ENCODE results near the gene COL1A2. TPM values are rescaled to one million over a fixed set of nuclear protein-coding genes. Genes with fewer than 3 reads are reported as not detected.

The COL1A2 gene
- total RNA-seq, 2 experiments from 2014 or later: 0.26 to 0.35 TPM

GRCh38 chr7:94366832-94367231 lies 27.9 kb upstream of the COL1A2 start:
- Mint-ChIP-seq H3K36me3 (ENCODE audit: low read depth) (no peaks in the 10 kb centered on the region), H3K4me1 (ENCODE audit: low read depth) (no peaks in the 10 kb centered on the region), H3K27ac (no peak overlapping the region), H3K27me3 (ENCODE audit: low read depth) (peaks cover 2% of the 10 kb centered on the region), H3K4me3 (no peak overlapping the region), H3K9me3 (no peaks in the 10 kb centered on the region)
- CTCF ChIA-PET: interaction anchor here (0.6 kb wide), 1 partner anchor 13 kb away, joined by 5 read pairs; no protein-coding TSS in a partner anchor
- no peak for DNase-seq
- intact Hi-C loops (cut with micrococcal nuclease): no loop called here

DNA sequence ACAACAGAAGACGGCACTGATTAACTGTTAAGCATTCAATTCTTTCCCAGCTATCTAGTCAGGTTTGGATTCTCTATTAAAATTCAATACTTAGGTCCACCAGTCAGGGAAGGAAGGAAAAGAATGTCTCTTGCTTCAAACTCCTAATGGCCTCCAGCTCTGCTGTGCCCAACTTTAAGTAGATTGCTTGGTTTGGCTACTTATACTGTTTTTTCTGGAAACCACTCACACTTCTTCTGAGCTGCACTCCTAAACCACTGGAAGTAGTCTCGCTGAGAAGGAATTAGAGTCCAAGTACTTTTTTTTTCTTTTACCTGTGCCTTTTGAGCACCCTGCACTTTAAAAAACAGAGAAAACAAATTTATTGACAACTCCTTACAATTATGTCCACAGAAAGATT lies 26.7 kb upstream of the COL1A2 start:
- no peak overlapping the region for H3K27ac Mint-ChIP-seq
- no peaks in the 10 kb centered on the region for H3K4me1 Mint-ChIP-seq (ENCODE audit: low read depth)
- intact Hi-C loops (cut with micrococcal nuclease): no loop called here
- no peak for DNase-seq
- CTCF ChIA-PET: interaction anchor here (1.4 kb wide), 1 partner anchor 10 kb away, joined by 4 read pairs; no protein-coding TSS in a partner anchor
- no peaks in the 10 kb centered on the region for H3K36me3 Mint-ChIP-seq (ENCODE audit: low read depth)
- no peaks in the 10 kb centered on the region for H3K9me3 Mint-ChIP-seq
- peaks cover 2% of the 10 kb centered on the region for H3K27me3 Mint-ChIP-seq (ENCODE audit: low read depth)
- no peak overlapping the region for H3K4me3 Mint-ChIP-seq

- CTCF ChIA-PET: interaction anchor here (1.4 kb wide), 1 partner anchor 9 kb away, joined by 4 read pairs; no protein-coding TSS in a partner anchor
- no peak for DNase-seq
- no peak overlapping the region for H3K27ac Mint-ChIP-seq
- no peaks in the 10 kb centered on the region for H3K4me1 Mint-ChIP-seq (ENCODE audit: low read depth)
- H3K9me3 Mint-ChIP-seq: no peaks in the 10 kb centered on the region
- H3K36me3 Mint-ChIP-seq (ENCODE audit: low read depth): no peaks in the 10 kb centered on the region
- no peaks in the 10 kb centered on the region for H3K27me3 Mint-ChIP-seq (ENCODE audit: low read depth)
- intact Hi-C loops (cut with micrococcal nuclease): no loop called here
- H3K4me3 Mint-ChIP-seq: no peak overlapping the region
Observed at GRCh38 chr7:94368371-94368791, 26.3 kb upstream of the COL1A2 start.

DNA sequence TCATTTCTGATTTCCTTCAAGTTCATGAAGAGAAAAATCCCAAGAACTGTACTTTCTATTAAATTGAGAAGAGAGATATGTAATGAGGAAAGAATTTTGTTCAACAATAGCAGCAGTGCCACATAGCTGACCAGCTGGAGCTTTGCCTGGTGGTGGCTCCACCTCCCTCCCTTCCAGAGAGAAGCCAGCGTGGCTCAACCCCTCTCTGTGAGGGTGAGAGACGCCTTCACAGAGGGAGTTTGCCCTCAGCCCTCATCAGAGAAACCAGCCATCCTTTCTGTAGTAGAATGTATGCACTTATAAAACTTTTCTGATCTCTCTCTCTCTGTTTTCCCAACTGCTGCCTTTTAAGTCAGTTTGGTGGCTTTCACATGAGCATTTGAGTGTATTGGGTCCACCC lies 20.5 kb upstream of the COL1A2 start:
- Mint-ChIP-seq H3K9me3 (no peaks in the 10 kb centered on the region), H3K4me1 (ENCODE audit: low read depth) (no peaks in the 10 kb centered on the region), H3K27ac (no peak overlapping the region), H3K4me3 (no peak overlapping the region), H3K27me3 (ENCODE audit: low read depth) (peaks cover 12% of the 10 kb centered on the region), H3K36me3 (ENCODE audit: low read depth) (no peaks in the 10 kb centered on the region)
- intact Hi-C loops (cut with micrococcal nuclease): no loop called here
- no peak for DNase-seq
- CTCF ChIA-PET: no interaction called here

DNA sequence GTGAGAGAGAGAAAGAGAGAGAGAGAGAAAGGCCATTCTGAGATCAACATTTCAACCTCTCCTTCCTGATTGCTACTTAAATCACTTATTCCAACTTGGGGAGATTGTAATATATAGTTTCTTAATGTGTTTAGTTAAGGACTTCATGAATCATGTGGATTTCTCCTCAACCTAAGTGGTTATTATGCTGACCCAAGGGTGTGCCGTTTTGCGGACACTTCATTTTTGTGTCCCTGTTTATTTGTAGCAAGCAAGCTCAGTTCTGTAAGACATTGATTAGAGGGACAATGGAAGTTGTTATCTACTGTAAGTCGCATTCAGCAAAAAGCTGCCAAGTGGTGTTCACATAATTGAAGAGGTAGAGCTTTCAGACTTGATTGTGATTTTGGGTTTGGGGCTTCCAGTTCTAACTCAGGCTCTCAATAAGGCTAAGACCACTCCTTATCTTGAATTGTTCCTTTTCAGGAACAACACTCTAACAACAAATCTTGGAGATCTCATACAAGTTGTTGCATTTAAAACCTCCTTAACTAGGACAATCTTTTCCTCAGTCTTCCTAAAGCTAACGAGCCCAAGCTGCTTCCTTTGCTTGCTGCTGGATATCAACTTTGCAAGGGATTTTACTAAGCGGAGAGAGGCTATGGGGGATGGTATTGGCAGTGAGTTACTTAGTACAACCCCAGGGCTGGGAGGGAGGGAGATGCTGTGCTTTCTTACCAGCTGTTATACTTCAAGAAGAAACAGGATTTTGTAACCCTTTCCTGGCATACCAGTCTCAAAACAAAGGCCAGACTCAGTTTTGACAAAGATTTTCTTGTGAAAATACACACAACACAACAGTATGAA lies 19.8 kb upstream of the COL1A2 start:
- Mint-ChIP-seq H3K36me3 (ENCODE audit: low read depth) (no peaks in the 10 kb centered on the region), H3K27ac (no peak overlapping the region), H3K4me1 (ENCODE audit: low read depth) (no peaks in the 10 kb centered on the region), H3K9me3 (no peaks in the 10 kb centered on the region), H3K4me3 (no peak overlapping the region), H3K27me3 (ENCODE audit: low read depth) (peaks cover 12% of the 10 kb centered on the region)
- no peak for DNase-seq
- intact Hi-C loops (cut with micrococcal nuclease): no loop called here
- CTCF ChIA-PET: interaction anchor here (1.0 kb wide), 1 partner anchor 86 kb away, joined by 7 read pairs; no protein-coding TSS in a partner anchor

DNA sequence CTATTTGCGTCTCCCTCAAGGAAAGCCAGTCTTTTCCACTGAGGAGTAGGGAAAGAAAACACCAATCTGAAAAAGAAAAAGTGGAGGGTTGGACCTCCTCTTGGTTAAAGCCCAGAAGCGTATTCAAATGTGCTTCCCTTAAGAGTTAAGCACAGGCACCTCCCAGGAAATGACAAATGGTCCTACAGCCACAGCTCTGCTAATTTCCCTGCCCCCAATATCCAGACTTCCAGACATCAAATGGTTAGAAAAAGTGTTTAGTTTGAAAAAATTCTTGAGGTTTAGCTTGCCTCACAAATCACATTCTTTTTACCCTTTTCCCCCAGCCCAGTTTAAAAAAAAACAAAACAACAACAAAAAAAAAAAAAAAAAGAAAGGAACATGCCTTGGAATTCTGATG lies 19.0 kb upstream of the COL1A2 start:
- H3K4me3 Mint-ChIP-seq: no peak overlapping the region
- DNase-seq: no peak
- CTCF ChIA-PET: interaction anchor here (1.0 kb wide), 1 partner anchor 86 kb away, joined by 7 read pairs; no protein-coding TSS in a partner anchor
- no peaks in the 10 kb centered on the region for H3K4me1 Mint-ChIP-seq (ENCODE audit: low read depth)
- no peaks in the 10 kb centered on the region for H3K9me3 Mint-ChIP-seq
- intact Hi-C loops (cut with micrococcal nuclease): no loop called here
- no peak overlapping the region for H3K27ac Mint-ChIP-seq
- H3K27me3 Mint-ChIP-seq (ENCODE audit: low read depth): peaks cover 12% of the 10 kb centered on the region
- no peaks in the 10 kb centered on the region for H3K36me3 Mint-ChIP-seq (ENCODE audit: low read depth)

GRCh38 chr7:94376281-94376680 lies 18.4 kb upstream of the COL1A2 start:
- H3K27me3 Mint-ChIP-seq (ENCODE audit: low read depth): peaks cover 12% of the 10 kb centered on the region
- H3K9me3 Mint-ChIP-seq: no peaks in the 10 kb centered on the region
- no peak for DNase-seq

GRCh38 chr7:94378356-94378755 lies 16.3 kb upstream of the COL1A2 start:
- Mint-ChIP-seq H3K9me3 (no peaks in the 10 kb centered on the region), H3K36me3 (ENCODE audit: low read depth) (no peaks in the 10 kb centered on the region), H3K4me1 (ENCODE audit: low read depth) (no peaks in the 10 kb centered on the region), H3K4me3 (no peak overlapping the region), H3K27ac (no peak overlapping the region), H3K27me3 (ENCODE audit: low read depth) (peaks cover 12% of the 10 kb centered on the region)
- no peak for DNase-seq
- intact Hi-C loops (cut with micrococcal nuclease): no loop called here
- CTCF ChIA-PET: interaction anchor here (1.2 kb wide), 1 partner anchor 10 kb away, joined by 4 read pairs; no protein-coding TSS in a partner anchor

More at GRCh38 chr7:94376281-94376680, 18.4 kb upstream of the COL1A2 start:
- Mint-ChIP-seq H3K4me1 (ENCODE audit: low read depth) (no peaks in the 10 kb centered on the region), H3K4me3 (no peak overlapping the region), H3K36me3 (ENCODE audit: low read depth) (no peaks in the 10 kb centered on the region), H3K27ac (no peak overlapping the region)
- CTCF ChIA-PET: interaction anchor here (1.0 kb wide), 1 partner anchor 87 kb away, joined by 7 read pairs; no protein-coding TSS in a partner anchor
- intact Hi-C loops (cut with micrococcal nuclease): no loop called here

DNA sequence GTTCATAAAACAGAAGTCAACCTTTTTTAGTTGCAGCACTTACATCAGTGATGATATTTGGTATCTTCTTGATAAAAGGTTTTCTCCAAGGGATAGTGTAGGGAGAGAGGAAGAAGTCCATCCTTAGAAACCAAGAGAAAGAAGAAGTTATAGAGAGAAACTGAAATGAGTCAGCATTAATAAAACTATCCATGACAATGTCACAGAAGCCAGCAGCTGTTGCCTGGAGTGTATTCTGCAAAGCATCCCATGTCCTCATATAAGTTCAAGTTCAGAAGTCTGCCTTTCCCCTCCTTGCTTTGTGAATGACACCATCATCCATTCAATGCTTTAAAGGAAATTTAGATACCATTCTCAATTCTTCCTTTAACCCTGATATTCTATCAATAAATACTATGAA lies 14.4 kb upstream of the COL1A2 start:
- Mint-ChIP-seq H3K27me3 (ENCODE audit: low read depth) (peaks cover 8% of the 10 kb centered on the region), H3K4me3 (no peak overlapping the region), H3K4me1 (ENCODE audit: low read depth) (no peaks in the 10 kb centered on the region), H3K27ac (no peak overlapping the region), H3K36me3 (ENCODE audit: low read depth) (no peaks in the 10 kb centered on the region), H3K9me3 (no peaks in the 10 kb centered on the region)
- no peak for DNase-seq
- CTCF ChIA-PET: interaction anchor here (0.7 kb wide), 1 partner anchor 104 kb away, joined by 3 read pairs; no protein-coding TSS in a partner anchor
- intact Hi-C loops (cut with micrococcal nuclease): no loop called here

- Mint-ChIP-seq H3K27ac (no peak overlapping the region), H3K4me3 (no peak overlapping the region), H3K36me3 (ENCODE audit: low read depth) (no peaks in the 10 kb centered on the region), H3K9me3 (no peaks in the 10 kb centered on the region), H3K27me3 (ENCODE audit: low read depth) (peaks cover 8% of the 10 kb centered on the region), H3K4me1 (ENCODE audit: low read depth) (no peaks in the 10 kb centered on the region)
- CTCF ChIA-PET: no interaction called here
- DNase-seq: no peak
- intact Hi-C loops (cut with micrococcal nuclease): no loop called here
Observed at GRCh38 chr7:94382132-94382531, 12.6 kb upstream of the COL1A2 start.

GRCh38 chr7:94382746-94383145 lies 11.9 kb upstream of the COL1A2 start:
- Mint-ChIP-seq H3K36me3 (ENCODE audit: low read depth) (no peaks in the 10 kb centered on the region), H3K4me3 (no peak overlapping the region), H3K27me3 (ENCODE audit: low read depth) (peaks cover 7% of the 10 kb centered on the region), H3K9me3 (no peaks in the 10 kb centered on the region), H3K4me1 (ENCODE audit: low read depth) (no peaks in the 10 kb centered on the region), H3K27ac (no peak overlapping the region)
- no peak for DNase-seq
- intact Hi-C loops (cut with micrococcal nuclease): no loop called here
- CTCF ChIA-PET: no interaction called here

DNA sequence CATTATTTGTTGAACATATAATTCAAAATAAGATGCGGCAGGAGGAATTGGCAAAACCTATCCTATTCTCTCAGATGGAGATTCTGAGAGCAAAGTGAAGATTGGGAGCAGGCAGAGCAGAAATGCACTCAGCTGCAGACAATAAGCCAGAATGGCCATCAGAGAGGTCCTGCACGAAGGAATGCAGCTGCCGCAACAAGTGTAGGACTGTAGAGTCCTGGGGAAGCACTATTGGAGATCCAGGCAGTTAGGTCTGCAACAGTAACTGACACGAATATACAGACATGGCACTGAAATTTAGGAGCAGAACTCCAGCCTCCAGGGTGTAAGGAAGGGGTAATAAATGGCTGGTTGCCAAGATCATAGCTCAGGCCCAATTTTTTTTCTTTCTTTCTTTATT lies 10.4 kb upstream of the COL1A2 start:
- CTCF ChIA-PET: no interaction called here
- Mint-ChIP-seq H3K4me3 (no peak overlapping the region), H3K36me3 (ENCODE audit: low read depth) (no peaks in the 10 kb centered on the region), H3K27me3 (ENCODE audit: low read depth) (peaks cover 7% of the 10 kb centered on the region), H3K27ac (no peak overlapping the region), H3K9me3 (no peaks in the 10 kb centered on the region), H3K4me1 (ENCODE audit: low read depth) (no peaks in the 10 kb centered on the region)
- DNase-seq: no peak
- intact Hi-C loops (cut with micrococcal nuclease): no loop called here

GRCh38 chr7:94386416-94386815 lies 8.3 kb upstream of the COL1A2 start:
- peaks cover 20% of the 10 kb centered on the region for H3K27me3 Mint-ChIP-seq (ENCODE audit: low read depth)
- H3K27ac Mint-ChIP-seq: no peak overlapping the region
- H3K4me3 Mint-ChIP-seq: no peak overlapping the region
- no peaks in the 10 kb centered on the region for H3K9me3 Mint-ChIP-seq
- CTCF ChIA-PET: no interaction called here
- H3K36me3 Mint-ChIP-seq (ENCODE audit: low read depth): no peaks in the 10 kb centered on the region
- no peaks in the 10 kb centered on the region for H3K4me1 Mint-ChIP-seq (ENCODE audit: low read depth)
- no peak for DNase-seq
- intact Hi-C loops (cut with micrococcal nuclease): no loop called here

Measured in activated naive CD4-positive, alpha-beta T cell treated with anti-CD3 and anti-CD28 coated beads for 36 hours (primary cell).